GM12878 (cell line): ENCODE measurements around the gene PRKCB. TPM values are rescaled to one million over a fixed set of nuclear protein-coding genes. Genes with fewer than 3 reads are reported as not detected.

ENCODE experiments used
- ATAC-seq: fragments of 200-7000 bp; cut with Tn5 transposase; 3 replicates; pipeline ENCODE4 v1.9.1; 2020; ENCODE audit warnings: mild to moderate bottlenecking, moderate library complexity
- BruUV-seq: library from RNA; stranded (reverse); fragments of 400-500 nt; replicated peaks from 2 replicates; lab custom pipeline; 2021; lab: Mats Ljungman, UMichigan
- CTCF ChIA-PET: fragments of 300-600 bp; sonication (Branson Sonifier 250); formaldehyde crosslinking; extraction: SDS; loops from one replicate; lab custom pipeline; 2021; ENCODE audit warnings: inconsistent platforms; lab: Yijun Ruan, JAX
- POLR2A ChIA-PET: fragments of 350-600 bp; formaldehyde crosslinking; extraction: SDS; loops from one replicate; lab custom pipeline; 2021; ENCODE audit warnings: inconsistent platforms; lab: Charles Lee
- RAD21 ChIA-PET: fragments of 300-600 bp; sonication (Branson Sonifier 250); formaldehyde crosslinking; loops from one replicate; lab custom pipeline; 2023; ENCODE audit warnings: antibody characterized with exemption; ENCODE audit not compliant: unreplicated experiment; lab: Charles Lee
- SMC1A ChIA-PET: fragments of 300-600 bp; sonication (Branson Sonifier 250); formaldehyde crosslinking; loops from one replicate; lab custom pipeline; 2023; ENCODE audit not compliant: unreplicated experiment, uncharacterized antibody; lab: Charles Lee
- DNase-seq: peaks from one replicate; pipeline ENCODE4 v3.0.0-alpha.2; 2011; ENCODE audit warnings: low read depth, low spot score
- FAIRE-seq: peaks from 3 replicates; lab custom pipeline; 2011; peaks lifted over from hg19 to GRCh38; lab: Jason Lieb, UNC
- H2AFZ ChIP-seq: 2 replicates; pipeline ENCODE4 v1.6.0; 2011; ENCODE audit warnings: low read depth, low read length, control low read depth; ENCODE audit not compliant: control insufficient read depth
- H3K27ac ChIP-seq: 2 replicates; pipeline ENCODE4 v1.5.1; 2011; ENCODE audit warnings: control low read depth; ENCODE audit not compliant: control insufficient read depth, insufficient read depth
- H3K27me3 ChIP-seq, 2 experiments: replicated peaks in 1 of 2; 2 replicates each; pipeline versions ENCODE4 v1.6.0 to v1.6.1; 2011; ENCODE audit warnings: low read length in 1 of 2; ENCODE audit not compliant: control insufficient read depth in 2 of 2, insufficient read depth in 2 of 2
- H3K36me3 ChIP-seq, 2 experiments: 2 replicates each; pipeline ENCODE4 v1.5.1; 2011; ENCODE audit warnings: low read length in 1 of 2; ENCODE audit not compliant: control insufficient read depth in 2 of 2, insufficient read depth in 2 of 2
- H3K4me1 ChIP-seq: 2 replicates; pipeline ENCODE4 v1.6.1; 2011; ENCODE audit warnings: mild to moderate bottlenecking, low read length, moderate library complexity, mixed read lengths; ENCODE audit not compliant: control insufficient read depth, insufficient read depth
- H3K4me2 ChIP-seq: 2 replicates; pipeline ENCODE4 v1.6.0; 2011; ENCODE audit warnings: control low read depth; ENCODE audit not compliant: control insufficient read depth, insufficient read depth
- H3K4me3 ChIP-seq: fragments of 200-600 bp; sonication (generic); 2 replicates; pipeline ENCODE4 v1.5.1; 2016
- H3K79me2 ChIP-seq: 2 replicates; pipeline ENCODE4 v1.6.0; 2011; ENCODE audit warnings: low read length; ENCODE audit not compliant: control insufficient read depth, insufficient read depth
- H3K9ac ChIP-seq: 2 replicates; pipeline ENCODE4 v1.8.0; 2011; ENCODE audit warnings: low read length, control low read depth, mixed read lengths; ENCODE audit not compliant: control insufficient read depth, insufficient read depth
- H3K9me3 ChIP-seq: replicated peaks from 3 replicates; pipeline ENCODE4 v1.5.1; 2011; ENCODE audit warnings: mild to moderate bottlenecking, low read length; ENCODE audit not compliant: control insufficient read depth, insufficient read depth
- H4K20me1 ChIP-seq: 2 replicates; pipeline ENCODE4 v1.6.0; 2011; ENCODE audit not compliant: control insufficient read depth, insufficient read depth
- NBN ChIP-seq: fragments of 450-650 bp; IDR thresholded peaks from 2 replicates; pipeline ENCODE4 v1.6.1; 2016
- RELA ChIP-seq: fragments of 450-650 bp; IDR thresholded peaks from 2 replicates; pipeline ENCODE4 v1.8.0; 2014; ENCODE audit warnings: borderline replicate concordance; ENCODE audit not compliant: partially characterized antibody
- SMAD1 ChIP-seq: fragments of 450-650 bp; IDR thresholded peaks from 2 replicates; pipeline ENCODE4 v1.6.1; 2018; ENCODE audit warnings: mild to moderate bottlenecking, low read depth; ENCODE audit not compliant: partially characterized antibody
- ZNF592 ChIP-seq: fragments of 450-650 bp; IDR thresholded peaks from 2 replicates; pipeline ENCODE4 v1.6.1; 2017; ENCODE audit warnings: mild to moderate bottlenecking, moderate library complexity
- WGBS: methylation state at CpG from one replicate; pipeline ENCODE4 v1.1.6; 2016; ENCODE audit warnings: low lambda C conversion rate; ENCODE audit not compliant: insufficient replicate concordance, insufficient coverage; ENCODE audit errors: missing lambda C conversion rate; 5-methylcytosine and 5-hydroxymethylcytosine counted together
- in situ Hi-C: fragments of 300-500 bp; cut with MboI; formaldehyde crosslinking; loops from 9 replicates; pipeline ENCODE4 v1.14.3; 2018; ENCODE audit warnings: mixed read lengths
- intact Hi-C: fragments of 100-400 bp; cut with micrococcal nuclease; formaldehyde crosslinking; loops from one replicate; pipeline ENCODE4 v1.14.2; 2022; ENCODE audit not compliant: unreplicated experiment
- polyA plus RNA-seq, 11 experiments: library from polyadenylated mRNA; depleted of rRNA in 4 of 11; unstranded in 6 of 11; stranded (reverse) in 5 of 11; fragments of >200 nt; fragmentation: Nextera tagmentation in 4 of 11; fragmentation: Illumina TruSeq in 1 of 11; extraction: Ambion mirVana in 4 of 11; extraction: Trizol in 1 of 11; gene quantifications; 1 replicate in 1 of 11; 2 replicates in 10 of 11; pipeline versions ENCODE4 v1.2.1 to v1.2.3, GENCODE V29; 2011 to 2016; ENCODE audit warnings: inconsistent platforms in 2 of 11, missing spikeins in 2 of 11, low read depth in 1 of 11
- total RNA-seq, 4 experiments: library from RNA; depleted of rRNA in 3 of 4; stranded (reverse); fragments of >200 nt in 3 of 4; fragmentation: Illumina TruSeq in 1 of 4; extraction: Trizol in 1 of 4; gene quantifications; 2 replicates each; pipeline versions ENCODE4 v1.2.1 to v1.2.3, GENCODE V29; 2013 to 2021

The PRKCB gene
- total and polyA plus RNA-seq, 10 of the 15 experiments (the other 5 are each of a cell fraction or from before 2014, with no cell fraction given) = 21.4 to 158 (median 97.3) TPM

GRCh38 chr16:24124291-24124690 is 288.5 kb downstream of the PRKCB start:
- CTCF ChIA-PET = interaction anchor here (1.0 kb wide), 1 partner anchor 26 kb away, joined by 3 read pairs; no protein-coding TSS in a partner anchor
- DNase-seq = no peak
- Histone ChIP-seq H3K4me2 (no peak overlapping the region), H3K4me3 (no peak overlapping the region), H3K9ac (no peak overlapping the region), H3K4me1 (no peaks in the 10 kb centered on the region), H2AFZ (no peak overlapping the region), H3K27ac (no peak overlapping the region), H4K20me1 (no peaks in the 10 kb centered on the region), H3K36me3 (peaks cover 11 to 30% of the 10 kb centered on the region in 2 experiments; a peak in 3 of 4 replicates), H3K27me3 (no peaks in the 10 kb centered on the region), H3K9me3 (no peaks in the 10 kb centered on the region), H3K79me2 (no peaks in the 10 kb centered on the region)
- BruUV-seq = no TSS peak
- FAIRE-seq = no peak
- in situ Hi-C loops = no loop called here
- SMC1A ChIA-PET = interaction anchor here (1.3 kb wide), 1 partner anchor 380 kb away, joined by 3 read pairs; no protein-coding TSS in a partner anchor
- RAD21 ChIA-PET = no interaction called here
- intact Hi-C loops = no loop called here
- no peak for ATAC-seq
- WGBS = 52% methylated on average over 7 of the region's 7 CpGs
- no peak for TF ChIP-seq SMAD1
- TF ChIP-seq ZNF592 = no peak
- no peak for TF ChIP-seq RELA
- no peak for TF ChIP-seq NBN
- POLR2A ChIA-PET = interaction anchor here (0.5 kb wide), 1 partner anchor 1030 kb away, joined by 4 read pairs; no protein-coding TSS in a partner anchor
